ENCODE results near the gene PPARD. TPM values are rescaled to one million over a fixed set of nuclear protein-coding genes. Genes with fewer than 3 reads are reported as not detected.

The PPARD gene
- total RNA-seq, 1 donor from 2014 or later, result 21.4 TPM

- TF ChIP-seq CTCF (IDR thresholded peaks at IDR 0.05), result no peak
- no peak for ATAC-seq (ENCODE audit: low read depth)
- intact Hi-C loops (cut with micrococcal nuclease), result loop anchor here (2.0 to 5.0 kb wide), 2 partner anchors 51 to 388 kb away; no protein-coding TSS in a partner anchor
- Mint-ChIP-seq H3K27ac (peak overlapping the region; percentile 83), H3K4me3 (peak overlapping the region; percentile 87), H3K9me3 (no peaks in the 10 kb centered on the region), H3K27me3 (no peaks in the 10 kb centered on the region), H3K4me1 (peaks cover 63% of the 10 kb centered on the region), H3K36me3 (ENCODE audit: low read depth) (peaks cover 37% of the 10 kb centered on the region)
- CTCF ChIA-PET, result interaction anchor here (0.7 to 5.2 kb wide), 9 partner anchors 16 to 124 kb away, joined by 3 to 84 read pairs (median 4); partner anchors contain the start of gene FANCE
- no peak for DNase-seq
- POLR2A ChIA-PET, result interaction anchor here (0.5 to 3.8 kb wide), 6 partner anchors 18 to 124 kb away, joined by 3 to 29 read pairs (median 13); partner anchors contain the start of genes FANCE and RPL10A
These were observed 1.6 kb downstream of the PPARD start for GRCh38 chr6:35343835-35344550.

- ChIA-PET CTCF (no interaction called here), POLR2A (interaction anchor here (0.7 kb wide), 1 partner anchor 559 kb away, joined by 6 read pairs; the partner anchor contains the start of gene BLTP3A)
- no peak overlapping the region for H3K4me3 Mint-ChIP-seq
- H3K4me1 Mint-ChIP-seq, result peaks cover 66% of the 10 kb centered on the region
- peak overlapping the region; percentile 41 for H3K27ac Mint-ChIP-seq
- no peak for TF ChIP-seq CTCF (IDR thresholded peaks at IDR 0.05)
- ATAC-seq (ENCODE audit: low read depth) (no peak), DNase-seq (no peak)
- H3K27me3 Mint-ChIP-seq, result no peaks in the 10 kb centered on the region
- intact Hi-C loops (cut with micrococcal nuclease), result no loop called here
- H3K9me3 Mint-ChIP-seq, result no peaks in the 10 kb centered on the region
- H3K36me3 Mint-ChIP-seq (ENCODE audit: low read depth), result peaks cover 71% of the 10 kb centered on the region
These were observed 9.1 kb downstream of the PPARD start for GRCh38 chr6:35351422-35351821.

GRCh38 chr6:35352735-35353134 lies 10.4 kb downstream of the PPARD start:
- no peak overlapping the region for H3K4me3 Mint-ChIP-seq
- ATAC-seq (ENCODE audit: low read depth) (no peak), DNase-seq (no peak)
- ChIA-PET CTCF (no interaction called here), POLR2A (no interaction called here)
- peaks cover 54% of the 10 kb centered on the region for H3K4me1 Mint-ChIP-seq
- no peaks in the 10 kb centered on the region for H3K9me3 Mint-ChIP-seq
- no peaks in the 10 kb centered on the region for H3K27me3 Mint-ChIP-seq
- intact Hi-C loops (cut with micrococcal nuclease), result no loop called here
- no peak overlapping the region for H3K27ac Mint-ChIP-seq
- no peak for TF ChIP-seq CTCF (IDR thresholded peaks at IDR 0.05)
- peaks cover 75% of the 10 kb centered on the region for H3K36me3 Mint-ChIP-seq (ENCODE audit: low read depth)

GRCh38 chr6:35354361-35355135 lies 12.2 kb downstream of the PPARD start:
- no peak for TF ChIP-seq CTCF (IDR thresholded peaks at IDR 0.05)
- Mint-ChIP-seq H3K27ac (no peak overlapping the region), H3K9me3 (no peaks in the 10 kb centered on the region), H3K27me3 (no peaks in the 10 kb centered on the region), H3K4me1 (peaks cover 52% of the 10 kb centered on the region), H3K4me3 (no peak overlapping the region), H3K36me3 (ENCODE audit: low read depth) (peaks cover 78% of the 10 kb centered on the region)
- ChIA-PET POLR2A (no interaction called here), CTCF (no interaction called here)
- ATAC-seq (ENCODE audit: low read depth), result no peak
- DNase-seq, result no peak
- intact Hi-C loops (cut with micrococcal nuclease), result no loop called here

- H3K27ac Mint-ChIP-seq, result no peak overlapping the region
These were observed 14.0 kb downstream of the PPARD start for GRCh38 chr6:35356391-35356790.

More at GRCh38 chr6:35356391-35356790, 14.0 kb downstream of the PPARD start:
- intact Hi-C loops (cut with micrococcal nuclease), result no loop called here
- no peaks in the 10 kb centered on the region for H3K27me3 Mint-ChIP-seq
- ChIA-PET POLR2A (no interaction called here), CTCF (no interaction called here)
- DNase-seq, result no peak
- TF ChIP-seq CTCF (IDR thresholded peaks at IDR 0.05), result no peak
- peaks cover 76% of the 10 kb centered on the region for H3K36me3 Mint-ChIP-seq (ENCODE audit: low read depth)
- peaks cover 48% of the 10 kb centered on the region for H3K4me1 Mint-ChIP-seq
- H3K4me3 Mint-ChIP-seq, result no peak overlapping the region
- no peaks in the 10 kb centered on the region for H3K9me3 Mint-ChIP-seq
- no peak for ATAC-seq (ENCODE audit: low read depth)

All from activated B cell treated with CpG ODN at 0.5 μM for 24 hours (primary cell).